ENCODE data around the gene OXGR1.

OXGR1 gene

DNA sequence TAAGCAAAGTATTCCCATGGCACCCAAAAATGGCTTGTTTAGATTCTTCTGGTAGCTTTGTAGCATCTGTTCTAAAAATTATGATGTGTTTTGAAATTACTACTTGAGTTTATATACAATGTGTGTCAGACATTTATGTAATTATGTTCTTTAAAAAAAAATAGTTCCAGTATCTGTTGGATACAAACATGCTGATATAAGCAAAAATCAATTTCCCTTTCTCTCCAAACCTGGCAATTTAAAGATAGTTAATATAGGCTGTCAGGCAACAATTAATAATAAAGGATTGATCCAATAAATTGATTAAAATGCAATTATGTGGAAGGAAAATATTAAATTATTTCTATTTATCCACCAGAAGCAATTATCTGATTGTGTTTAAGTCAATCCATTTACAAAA is 41.7 kb downstream of the OXGR1 start:
- TF ChIP-seq GATA3 (IDR thresholded peaks at IDR 0.05; ENCODE audit: low read depth, low read length) = no peak
- no peak for TF ChIP-seq GATA2 (IDR thresholded peaks at IDR 0.05; ENCODE audit: low read depth, low read length)

DNA sequence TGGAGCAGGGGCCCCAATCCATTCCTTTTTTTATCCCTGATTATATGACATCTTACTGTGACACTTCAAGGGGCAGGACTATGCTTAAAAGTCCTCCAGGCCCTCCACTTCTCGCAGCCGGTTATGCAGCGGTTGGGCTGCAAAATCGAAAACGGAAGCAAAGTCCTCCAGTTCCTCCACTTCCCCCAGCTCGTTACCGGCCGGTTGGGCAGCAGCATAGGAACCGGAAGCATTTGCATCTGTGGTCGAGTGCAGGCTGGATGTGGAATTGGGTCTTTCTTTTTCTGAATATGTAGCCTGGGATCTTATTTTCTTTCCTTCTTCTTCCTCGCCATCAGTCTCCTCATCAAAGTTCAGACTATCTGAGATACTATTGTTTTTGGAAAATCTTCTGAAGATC is 46.1 kb downstream of the OXGR1 start:
- no peak for TF ChIP-seq GATA3 (IDR thresholded peaks at IDR 0.05; ENCODE audit: low read depth, low read length)
- TF ChIP-seq GATA2 (IDR thresholded peaks at IDR 0.05; ENCODE audit: low read depth, low read length) = no peak

DNA sequence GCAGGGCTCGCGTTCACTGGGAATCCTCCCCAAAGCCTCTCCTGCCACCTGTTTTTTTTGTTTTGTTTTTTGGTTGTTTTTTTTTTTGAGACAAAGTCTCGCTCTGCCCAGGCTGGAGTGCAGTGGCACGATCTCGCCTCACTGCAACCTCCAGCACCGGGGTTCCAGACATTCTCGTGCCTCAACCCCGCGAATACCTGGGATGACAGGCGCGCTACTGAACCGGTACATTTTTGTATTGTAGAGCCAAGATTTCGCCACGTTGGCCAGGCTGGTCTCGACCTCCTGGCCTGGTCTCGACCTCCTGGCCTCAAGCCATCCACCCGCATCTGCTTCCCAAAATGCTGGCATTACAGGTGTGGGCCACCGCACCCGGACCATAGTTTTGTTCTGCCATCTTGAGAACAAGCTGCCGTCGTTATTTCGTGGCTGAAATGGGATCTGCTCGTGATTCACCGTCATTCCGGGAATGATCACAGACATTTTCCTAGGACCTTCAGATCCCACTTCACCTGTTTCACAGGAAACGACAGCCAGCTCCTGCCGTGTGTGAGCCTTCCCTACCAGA is 46.8 kb downstream of the OXGR1 start:
- TF ChIP-seq GATA3 (IDR thresholded peaks at IDR 0.05; ENCODE audit: low read depth, low read length) = no peak
- TF ChIP-seq GATA2 (IDR thresholded peaks at IDR 0.05; ENCODE audit: low read depth, low read length) = no peak

DNA sequence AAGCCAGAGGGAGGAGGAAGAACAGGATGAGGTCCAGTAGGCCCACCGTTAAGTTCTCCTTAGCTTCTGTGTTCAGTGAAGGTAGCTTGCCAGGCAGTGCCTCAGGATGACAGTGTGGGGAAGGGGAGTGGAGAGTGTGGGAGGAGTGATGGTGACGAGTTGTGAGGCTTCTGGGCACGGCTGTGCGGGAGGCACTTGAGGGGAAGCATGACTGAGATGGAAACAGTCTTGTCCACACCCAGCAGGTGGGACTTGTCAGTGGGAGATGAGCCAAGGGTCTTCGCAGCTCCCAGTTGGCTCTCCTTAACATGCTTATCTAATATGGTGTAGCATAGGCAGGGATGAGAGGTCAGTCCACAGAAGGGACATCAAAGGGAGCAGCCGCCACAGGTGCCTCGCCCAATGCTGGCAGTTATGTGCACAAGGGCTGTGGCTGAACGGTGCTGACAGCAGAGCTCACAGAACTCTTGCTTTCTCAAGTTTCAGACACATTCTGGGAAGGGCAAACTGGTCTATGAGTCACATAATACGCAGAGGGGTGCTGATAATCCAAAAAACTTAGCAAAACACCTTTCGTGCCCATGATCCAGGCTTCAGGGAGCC is 47.5 kb downstream of the OXGR1 start:
- no peak for TF ChIP-seq GATA3 (IDR thresholded peaks at IDR 0.05; ENCODE audit: low read depth, low read length)

DNA sequence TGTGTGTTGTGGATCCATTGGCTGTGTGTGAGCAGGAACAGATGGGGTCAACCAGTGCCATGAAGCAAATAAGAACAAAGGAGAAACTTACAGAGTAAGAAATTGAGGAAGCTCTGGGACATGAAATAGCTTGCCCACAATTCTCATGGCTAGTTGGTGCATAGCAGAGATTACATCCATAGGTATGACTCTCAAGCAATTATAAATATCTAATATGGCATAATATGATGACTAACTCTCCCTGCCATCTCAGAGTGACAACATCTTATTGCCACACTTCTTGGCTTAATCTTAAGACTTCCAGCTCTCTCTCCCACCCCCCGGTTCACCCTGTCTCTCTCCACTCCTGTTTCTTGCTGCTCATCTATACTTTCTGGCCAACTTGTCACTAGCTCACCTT is 53.3 kb downstream of the OXGR1 start:
- TF ChIP-seq GATA2 (IDR thresholded peaks at IDR 0.05; ENCODE audit: low read depth, low read length) (no peak), GATA3 (IDR thresholded peaks at IDR 0.05; ENCODE audit: low read depth, low read length) (no peak)

DNA sequence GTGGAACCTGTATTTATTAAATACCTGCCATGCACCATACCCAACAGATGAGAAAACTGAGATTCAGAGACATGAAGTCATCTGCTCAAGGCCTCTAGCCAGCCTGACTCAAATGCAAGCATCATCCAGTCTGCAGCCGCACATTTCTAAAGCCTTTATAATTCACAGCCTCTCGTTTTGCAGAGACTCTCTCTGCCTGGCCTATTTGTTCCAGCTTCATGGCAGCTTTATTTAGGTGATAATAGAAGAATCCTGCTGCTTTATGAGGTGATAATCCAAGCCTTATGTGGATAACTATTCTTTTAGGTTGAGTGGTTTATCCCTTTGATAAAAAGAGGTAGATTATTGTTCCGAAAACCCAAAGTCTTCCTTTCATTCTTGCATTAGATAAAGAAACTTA is 58.4 kb downstream of the OXGR1 start:
- TF ChIP-seq GATA2 (IDR thresholded peaks at IDR 0.05; ENCODE audit: low read depth, low read length) (no peak), GATA3 (IDR thresholded peaks at IDR 0.05; ENCODE audit: low read depth, low read length) (no peak)

All from SH-SY5Y (cell line).